ENCODE data around the gene EFCAB3.

EFCAB3 gene

GRCh38 chr17:62366191-62366590 lies 14.2 kb upstream of the EFCAB3 start:
- TF ChIP-seq POLR2AphosphoS5 (IDR thresholded peaks at IDR 0.05; ENCODE audit: low read depth, low read length) (no peak), SIN3A (IDR thresholded peaks at IDR 0.05; ENCODE audit: borderline replicate concordance, insufficient read depth, low read length) (no peak)

GRCh38 chr17:62381561-62381960 lies 1.2 kb downstream of the EFCAB3 start:
- no peak for TF ChIP-seq FOXP2 (optimal IDR thresholded peaks at IDR 0.05; ENCODE audit: borderline replicate concordance, extremely low read depth, extremely low read length, insufficient read depth)
- TF ChIP-seq SIN3A (IDR thresholded peaks at IDR 0.05; ENCODE audit: borderline replicate concordance, insufficient read depth, low read length) = no peak
- TF ChIP-seq POLR2AphosphoS5 (IDR thresholded peaks at IDR 0.05; ENCODE audit: low read depth, low read length) = no peak
- no peak for TF ChIP-seq TAF1 (IDR thresholded peaks at IDR 0.05; ENCODE audit: borderline replicate concordance, insufficient read depth, low read length)
- TF ChIP-seq REST (IDR thresholded peaks at IDR 0.05; ENCODE audit: insufficient read depth in 1 of 2, low read depth in 2 of 2, low read length in 2 of 2) = no peak

DNA sequence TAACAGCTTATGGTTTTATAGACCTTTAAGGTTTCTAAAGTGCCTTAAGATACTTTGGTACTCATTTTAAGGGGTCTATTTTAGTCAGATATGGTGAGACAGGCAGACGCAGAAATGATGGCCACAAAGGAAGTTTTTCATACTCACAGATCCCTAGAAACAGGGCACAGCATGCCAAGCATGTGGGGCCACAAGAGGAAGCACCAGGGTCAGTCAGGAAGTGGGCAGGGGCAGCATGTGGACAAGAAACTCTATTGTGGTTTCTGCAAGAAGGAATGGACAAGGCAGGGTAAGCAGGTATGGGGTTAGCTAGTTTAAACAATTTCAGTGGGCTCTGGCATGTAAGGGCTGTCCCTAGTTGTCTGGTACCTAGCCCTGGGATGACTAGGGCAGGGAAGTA lies 8.5 kb downstream of the EFCAB3 start:
- TF ChIP-seq POLR2AphosphoS5 (IDR thresholded peaks at IDR 0.05; ENCODE audit: low read depth, low read length) = no peak
- TF ChIP-seq REST (IDR thresholded peaks at IDR 0.05; ENCODE audit: insufficient read depth in 1 of 2, low read depth in 2 of 2, low read length in 2 of 2) = no peak
- TF ChIP-seq SIN3A (IDR thresholded peaks at IDR 0.05; ENCODE audit: borderline replicate concordance, insufficient read depth, low read length) = no peak
- TF ChIP-seq FOXP2 (optimal IDR thresholded peaks at IDR 0.05; ENCODE audit: borderline replicate concordance, extremely low read depth, extremely low read length, insufficient read depth) = no peak
- no peak for TF ChIP-seq TAF1 (IDR thresholded peaks at IDR 0.05; ENCODE audit: borderline replicate concordance, insufficient read depth, low read length)

GRCh38 chr17:62392908-62393307 lies 12.6 kb downstream of the EFCAB3 start:
- TF ChIP-seq POLR2AphosphoS5 (IDR thresholded peaks at IDR 0.05; ENCODE audit: low read depth, low read length) = no peak
- TF ChIP-seq REST (IDR thresholded peaks at IDR 0.05; ENCODE audit: insufficient read depth in 1 of 2, low read depth in 2 of 2, low read length in 2 of 2) = no peak
- no peak for TF ChIP-seq TAF1 (IDR thresholded peaks at IDR 0.05; ENCODE audit: borderline replicate concordance, insufficient read depth, low read length)
- TF ChIP-seq FOXP2 (optimal IDR thresholded peaks at IDR 0.05; ENCODE audit: borderline replicate concordance, extremely low read depth, extremely low read length, insufficient read depth) = no peak
- TF ChIP-seq SIN3A (IDR thresholded peaks at IDR 0.05; ENCODE audit: borderline replicate concordance, insufficient read depth, low read length) = no peak

DNA sequence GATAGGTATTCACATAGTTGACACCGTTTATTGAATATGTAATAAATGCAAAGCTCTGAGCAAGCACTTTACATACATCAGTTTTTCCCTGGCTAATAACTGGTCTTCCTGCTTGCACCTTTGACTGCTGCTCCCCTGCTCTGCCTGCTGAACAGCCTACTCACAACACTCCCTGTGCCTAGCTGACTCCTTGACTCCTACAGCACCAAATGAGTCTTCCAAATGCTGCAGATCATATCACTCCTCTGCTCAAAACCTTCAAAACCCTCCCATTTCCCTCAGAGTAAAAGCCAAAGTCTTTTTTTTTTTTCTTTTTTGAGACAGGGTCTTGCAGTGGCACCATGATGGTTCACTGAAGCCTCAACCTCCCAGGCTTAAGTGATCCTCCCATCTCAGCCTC lies 18.5 kb downstream of the EFCAB3 start:
- TF ChIP-seq REST (IDR thresholded peaks at IDR 0.05; ENCODE audit: insufficient read depth in 1 of 2, low read depth in 2 of 2, low read length in 2 of 2) (no peak), FOXP2 (optimal IDR thresholded peaks at IDR 0.05; ENCODE audit: borderline replicate concordance, extremely low read depth, extremely low read length, insufficient read depth) (no peak), TAF1 (IDR thresholded peaks at IDR 0.05; ENCODE audit: borderline replicate concordance, insufficient read depth, low read length) (no peak), POLR2AphosphoS5 (IDR thresholded peaks at IDR 0.05; ENCODE audit: low read depth, low read length) (no peak), SIN3A (IDR thresholded peaks at IDR 0.05; ENCODE audit: borderline replicate concordance, insufficient read depth, low read length) (no peak)
